Mesothelial cell of epicardium (in vitro differentiated cells): ENCODE results near the gene TMEM182. TPM values are rescaled to one million over a fixed set of nuclear protein-coding genes. Genes with fewer than 3 reads are reported as not detected.

Source experiments
- DNase-seq, 2 experiments: peaks; one replicate each; pipeline ENCODE4 v3.0.0; 2021; ENCODE audit warnings: low spot score in 2 of 2; ENCODE audit not compliant: unreplicated experiment in 2 of 2
- H3K27ac Mint-ChIP-seq: 2 replicates; pipeline ENCODE4 v1.8.0; 2021; ENCODE audit warnings: mixed read lengths
- H3K27me3 Mint-ChIP-seq: 2 replicates; pipeline ENCODE4 v1.8.0; 2021; ENCODE audit warnings: low read depth, mixed read lengths
- H3K36me3 Mint-ChIP-seq: 2 replicates; pipeline ENCODE4 v1.8.0; 2021; ENCODE audit warnings: mixed read lengths
- H3K4me1 Mint-ChIP-seq: 2 replicates; pipeline ENCODE4 v1.8.0; 2021; ENCODE audit warnings: mixed read lengths
- H3K4me3 Mint-ChIP-seq: 2 replicates; pipeline ENCODE4 v1.8.0; 2021; ENCODE audit warnings: mild to moderate bottlenecking, moderate library complexity, mixed read lengths
- H3K9me3 Mint-ChIP-seq: 2 replicates; pipeline ENCODE4 v1.8.0; 2021; ENCODE audit warnings: mixed read lengths
- total RNA-seq: library from RNA; stranded (reverse); gene quantifications from 3 replicates; pipeline ENCODE4 v1.2.1, GENCODE V29; 2021
- TF ChIP-seq, protein P1 (sequence below): fragments of 200-600 bp; sonication (generic); IDR thresholded peaks from one replicate; pipeline ENCODE4 v1.5.0; 2021; ENCODE audit warnings: antibody characterized with exemption; ENCODE audit not compliant: unreplicated experiment

The TMEM182 gene
- total RNA-seq, 1 donor from 2014 or later, result 8.0 TPM

DNA sequence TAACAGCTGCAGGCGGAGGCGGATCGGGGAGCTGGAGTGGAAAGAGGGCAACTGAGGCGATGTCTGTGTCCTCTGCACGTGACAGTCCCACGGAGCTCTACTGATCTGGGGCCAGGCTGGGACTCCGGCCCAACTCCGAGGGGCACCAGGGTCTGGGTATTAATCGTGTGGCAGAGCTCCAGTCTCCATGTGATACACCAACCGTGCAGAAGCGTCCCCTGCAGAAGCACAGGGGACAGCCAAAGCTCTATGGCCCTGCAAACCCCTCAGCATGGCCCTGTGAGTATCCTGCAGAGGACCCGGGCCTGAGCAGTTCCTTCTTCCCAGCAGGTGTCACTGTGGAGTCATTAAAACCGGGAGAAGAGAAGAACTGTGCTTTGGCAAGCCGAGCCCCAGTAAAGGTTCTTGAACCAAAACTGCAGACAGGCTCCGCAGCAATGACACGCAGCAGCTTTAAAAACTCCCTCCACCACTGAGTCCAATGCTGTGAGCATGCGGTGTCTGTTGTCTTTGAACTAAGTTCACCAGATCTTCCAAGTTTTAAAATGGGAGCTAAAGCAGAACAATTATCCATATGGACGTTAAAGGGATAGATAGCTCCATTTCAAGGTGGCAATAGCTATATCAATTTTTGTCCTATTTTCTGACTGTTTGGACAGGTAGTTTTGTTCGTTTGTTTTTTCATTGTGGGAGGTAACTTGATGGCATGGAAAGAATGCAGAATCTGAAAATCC lies 79.4 kb downstream of the TMEM182 start:
- DNase-seq, result peak in 1 of 2 experiments; percentile 51
- no peaks in the 10 kb centered on the region for H3K9me3 Mint-ChIP-seq
- H3K27ac Mint-ChIP-seq, result no peak overlapping the region
- H3K4me1 Mint-ChIP-seq, result peaks cover 11% of the 10 kb centered on the region
- TF ChIP-seq, protein P1, sequence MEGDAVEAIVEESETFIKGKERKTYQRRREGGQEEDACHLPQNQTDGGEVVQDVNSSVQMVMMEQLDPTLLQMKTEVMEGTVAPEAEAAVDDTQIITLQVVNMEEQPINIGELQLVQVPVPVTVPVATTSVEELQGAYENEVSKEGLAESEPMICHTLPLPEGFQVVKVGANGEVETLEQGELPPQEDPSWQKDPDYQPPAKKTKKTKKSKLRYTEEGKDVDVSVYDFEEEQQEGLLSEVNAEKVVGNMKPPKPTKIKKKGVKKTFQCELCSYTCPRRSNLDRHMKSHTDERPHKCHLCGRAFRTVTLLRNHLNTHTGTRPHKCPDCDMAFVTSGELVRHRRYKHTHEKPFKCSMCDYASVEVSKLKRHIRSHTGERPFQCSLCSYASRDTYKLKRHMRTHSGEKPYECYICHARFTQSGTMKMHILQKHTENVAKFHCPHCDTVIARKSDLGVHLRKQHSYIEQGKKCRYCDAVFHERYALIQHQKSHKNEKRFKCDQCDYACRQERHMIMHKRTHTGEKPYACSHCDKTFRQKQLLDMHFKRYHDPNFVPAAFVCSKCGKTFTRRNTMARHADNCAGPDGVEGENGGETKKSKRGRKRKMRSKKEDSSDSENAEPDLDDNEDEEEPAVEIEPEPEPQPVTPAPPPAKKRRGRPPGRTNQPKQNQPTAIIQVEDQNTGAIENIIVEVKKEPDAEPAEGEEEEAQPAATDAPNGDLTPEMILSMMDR, result peak; percentile 43
- no peaks in the 10 kb centered on the region for H3K36me3 Mint-ChIP-seq
- no peaks in the 10 kb centered on the region for H3K27me3 Mint-ChIP-seq
- no peak overlapping the region for H3K4me3 Mint-ChIP-seq

DNA sequence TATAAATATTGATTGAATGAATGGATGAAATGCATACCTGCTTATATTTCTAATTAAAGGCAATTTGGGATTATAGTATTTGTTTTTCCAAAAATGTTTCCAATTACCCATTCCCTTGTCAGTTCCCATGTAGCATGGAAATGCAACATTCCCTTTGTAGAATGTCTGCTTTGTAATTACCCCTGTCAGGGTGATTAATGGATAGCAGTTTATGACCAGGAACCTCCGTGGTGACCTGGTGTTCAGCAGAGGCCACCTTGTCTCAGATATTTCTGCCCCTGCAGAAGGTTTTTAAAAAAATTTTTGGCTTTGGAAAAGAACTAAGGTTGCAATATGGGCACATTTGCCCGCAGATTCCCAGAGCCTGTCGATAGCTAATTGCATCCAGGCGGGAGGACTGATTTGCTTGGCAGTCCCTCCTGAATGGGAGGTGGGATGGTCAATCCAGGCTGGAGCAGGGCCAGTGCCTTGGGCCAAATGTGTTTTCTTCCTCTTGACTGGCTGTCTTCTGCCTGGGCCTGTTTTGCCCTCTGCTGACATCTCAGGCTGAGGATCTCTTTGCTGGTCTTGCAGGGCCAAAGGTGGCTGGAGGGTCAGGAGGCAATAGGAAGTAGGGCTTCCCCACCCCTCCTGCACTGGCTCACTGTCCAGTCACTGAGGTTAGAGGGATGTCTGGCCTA lies 82.1 kb downstream of the TMEM182 start:
- no peaks in the 10 kb centered on the region for H3K9me3 Mint-ChIP-seq
- no peak overlapping the region for H3K4me3 Mint-ChIP-seq
- TF ChIP-seq, protein P1, result no peak
- H3K27me3 Mint-ChIP-seq, result no peaks in the 10 kb centered on the region
- peaks cover 15% of the 10 kb centered on the region for H3K4me1 Mint-ChIP-seq
- no peaks in the 10 kb centered on the region for H3K36me3 Mint-ChIP-seq
- H3K27ac Mint-ChIP-seq, result no peak overlapping the region
- DNase-seq, result no peak

DNA sequence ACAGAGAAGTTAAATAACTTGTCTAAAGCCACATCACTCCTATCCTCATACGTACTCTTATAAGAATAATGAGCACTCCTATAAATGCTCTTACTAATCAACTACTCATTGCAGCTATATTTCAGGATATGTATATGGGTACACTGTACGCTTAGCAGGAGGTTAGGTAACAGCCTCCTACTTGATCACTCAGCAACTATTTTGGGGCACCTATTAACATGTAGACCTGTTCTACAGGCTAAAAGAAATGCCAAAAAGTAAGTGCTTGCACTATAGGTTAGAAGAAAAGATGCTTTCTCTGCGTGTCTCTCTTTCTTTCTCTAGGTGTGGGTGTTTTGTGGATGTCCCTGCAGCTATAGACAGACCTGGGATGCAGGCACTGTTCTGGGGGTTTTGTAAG lies 83.1 kb downstream of the TMEM182 start:
- Mint-ChIP-seq H3K4me1 (peaks cover 18% of the 10 kb centered on the region), H3K27me3 (no peaks in the 10 kb centered on the region), H3K9me3 (no peaks in the 10 kb centered on the region), H3K27ac (no peak overlapping the region), H3K36me3 (no peaks in the 10 kb centered on the region), H3K4me3 (no peak overlapping the region)
- TF ChIP-seq, protein P1, result no peak
- no peak for DNase-seq

DNA sequence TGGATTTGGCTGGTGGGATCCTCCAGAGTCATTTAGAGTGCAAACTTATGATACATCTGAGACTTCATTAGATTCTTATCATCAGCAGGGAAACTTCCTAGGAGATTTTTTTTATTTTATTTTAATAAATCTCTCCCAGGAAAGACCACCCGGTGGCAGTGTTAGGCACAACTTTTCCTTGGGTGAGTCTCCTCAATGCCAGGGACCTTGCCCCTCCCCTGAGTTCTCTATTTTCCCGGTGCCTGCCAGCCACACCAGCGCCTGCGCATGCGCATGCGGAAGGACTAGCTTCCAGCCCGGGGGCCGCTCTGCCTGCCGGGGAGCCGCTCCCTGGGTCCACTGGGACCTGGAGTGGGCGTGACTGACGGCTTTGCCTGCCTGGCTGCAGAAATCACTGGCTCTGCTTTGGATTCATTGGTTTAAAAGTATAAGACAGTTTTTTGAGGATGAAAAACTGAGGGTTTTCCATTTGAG lies 86.6 kb downstream of the TMEM182 start:
- TF ChIP-seq, protein P1, result no peak
- Mint-ChIP-seq H3K4me3 (peak overlapping the region; percentile 46), H3K36me3 (no peaks in the 10 kb centered on the region), H3K9me3 (peaks cover 3% of the 10 kb centered on the region), H3K27me3 (peaks cover 3% of the 10 kb centered on the region), H3K27ac (no peak overlapping the region), H3K4me1 (peaks cover 16% of the 10 kb centered on the region)
- DNase-seq, result peak; percentile 60 to 81

DNA sequence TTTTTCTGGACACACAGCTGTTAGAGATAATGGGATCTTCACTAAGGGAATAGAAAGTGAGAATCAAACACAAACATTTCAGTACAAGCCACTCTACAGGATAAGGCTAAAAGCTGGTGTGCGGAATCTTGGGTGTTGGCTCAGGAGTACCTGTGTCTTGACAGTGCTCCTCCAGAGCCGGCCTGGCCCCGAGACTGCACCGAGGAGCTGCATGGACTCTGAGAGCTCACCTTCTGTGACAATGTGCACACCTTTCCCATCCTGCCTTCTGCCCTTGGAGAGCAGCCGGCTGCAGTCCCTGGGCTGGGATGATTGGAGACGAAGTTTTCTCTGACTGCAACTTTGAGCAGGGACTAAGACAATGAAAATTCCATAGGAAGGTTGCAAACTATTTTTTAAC lies 89.1 kb downstream of the TMEM182 start:
- H3K4me1 Mint-ChIP-seq, result peaks cover 9% of the 10 kb centered on the region
- H3K27me3 Mint-ChIP-seq, result peaks cover 3% of the 10 kb centered on the region
- peak overlapping the region; percentile 36 for H3K27ac Mint-ChIP-seq
- H3K4me3 Mint-ChIP-seq, result no peak overlapping the region
- H3K9me3 Mint-ChIP-seq, result peaks cover 17% of the 10 kb centered on the region
- no peaks in the 10 kb centered on the region for H3K36me3 Mint-ChIP-seq
- no peak for DNase-seq
- TF ChIP-seq, protein P1, result no peak
